IPS-NIHi11 (cell line): ENCODE data around the gene ST7.

Experiments used
- DNase-seq: peaks from one replicate; pipeline ENCODE4 v3.0.0; 2012; ENCODE audit warnings: mixed read lengths, low spot score

The ST7 gene

DNA sequence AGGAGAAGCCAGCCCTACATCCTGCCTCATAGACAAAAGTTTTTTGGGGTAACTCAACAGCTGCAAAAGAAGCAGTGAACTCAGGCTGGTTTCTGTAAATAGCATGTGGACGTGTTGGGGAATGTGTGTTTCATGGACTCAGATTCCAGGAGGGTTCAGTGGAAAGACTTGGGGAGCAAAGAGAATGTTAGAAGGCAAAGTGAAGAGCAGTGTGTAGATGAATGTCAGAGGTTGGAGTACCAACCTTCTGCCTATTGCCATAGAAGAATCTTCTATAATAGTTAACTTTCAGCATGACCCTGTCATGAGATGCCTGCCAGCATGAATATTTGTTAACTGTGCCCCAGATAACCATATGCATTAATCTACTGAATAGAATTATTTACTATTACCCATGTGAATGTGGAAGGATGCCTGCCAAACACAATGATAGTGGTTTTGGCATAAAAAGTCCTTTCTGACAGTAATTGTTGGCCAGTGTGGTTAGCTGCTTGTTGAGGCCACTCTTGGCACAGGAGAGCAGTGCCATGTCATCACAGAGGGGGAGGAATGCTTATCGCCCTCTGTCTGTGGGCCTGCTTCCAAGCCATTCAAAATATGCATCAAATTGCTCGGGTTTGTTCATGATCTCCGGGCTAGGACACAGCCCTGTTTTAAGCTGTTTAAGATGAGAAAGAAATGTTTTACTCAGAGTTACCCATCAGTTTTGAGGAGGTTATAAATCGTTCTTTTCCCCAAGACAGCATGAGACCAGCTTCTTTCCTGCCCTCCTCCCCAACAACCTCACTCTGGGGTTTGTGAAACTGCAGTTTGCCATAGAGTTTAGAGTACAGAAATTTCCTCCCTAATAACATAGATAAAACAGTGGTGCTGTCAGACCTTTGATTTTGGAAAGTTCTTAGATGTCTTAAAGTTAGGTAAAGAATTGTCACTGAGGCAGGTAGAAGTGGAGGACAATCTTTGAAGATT is 204.2 kb downstream of the ST7 start:
- peak; percentile 31 for DNase-seq

DNA sequence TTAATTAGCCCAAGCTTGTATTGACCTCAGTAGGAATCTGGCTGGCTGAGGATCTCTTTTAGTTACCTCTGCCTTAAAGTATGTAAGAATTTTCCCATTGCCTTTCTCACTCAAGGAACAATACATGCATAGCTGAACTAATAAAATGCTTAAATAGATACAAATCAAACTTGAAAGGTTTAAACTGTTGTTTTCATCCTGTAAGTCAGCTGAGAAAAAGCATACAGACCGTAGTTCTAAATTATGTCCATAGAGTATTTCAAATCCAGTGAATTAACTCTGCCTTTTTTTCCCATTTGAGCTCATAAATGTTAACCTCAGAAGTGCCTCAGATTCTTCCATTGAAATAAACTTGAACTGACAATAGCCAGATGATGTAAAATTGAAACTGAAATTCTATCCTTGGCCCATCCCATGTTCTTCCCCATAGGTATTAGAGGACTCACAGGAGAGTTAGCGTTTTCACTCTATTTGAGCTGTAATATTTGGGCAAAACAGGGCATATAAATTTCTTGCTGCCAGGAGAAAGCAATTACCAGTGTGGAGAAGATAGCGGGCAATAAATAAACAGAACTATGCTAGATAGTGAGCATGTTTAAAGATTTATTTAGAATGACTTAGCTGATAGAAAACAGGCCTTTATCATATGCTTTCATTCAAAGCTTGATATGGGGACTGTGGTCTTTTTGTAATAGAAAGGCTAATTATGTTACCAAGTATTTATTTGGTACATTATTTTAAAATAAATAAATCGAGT is 205.8 kb downstream of the ST7 start:
- no peak for DNase-seq

DNA sequence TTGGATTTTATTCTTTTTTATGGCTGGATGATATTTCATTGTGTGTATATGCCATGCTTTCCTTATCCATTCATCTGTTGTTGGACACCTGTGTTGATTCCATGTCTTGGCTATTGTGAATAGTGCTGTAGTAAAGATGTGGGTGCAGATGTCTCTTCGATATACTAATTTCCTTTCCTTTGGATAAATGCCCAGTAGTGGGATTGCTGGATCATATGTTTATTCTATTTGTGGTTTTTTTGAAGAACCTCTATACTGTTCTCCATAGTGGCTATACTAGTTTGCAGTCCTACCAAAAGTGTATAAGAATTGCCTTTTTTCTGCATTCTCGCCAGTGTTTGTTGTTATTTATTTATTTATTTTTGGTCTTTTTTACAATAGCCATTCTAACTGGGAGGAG is 209.8 kb downstream of the ST7 start:
- DNase-seq, result no peak

DNA sequence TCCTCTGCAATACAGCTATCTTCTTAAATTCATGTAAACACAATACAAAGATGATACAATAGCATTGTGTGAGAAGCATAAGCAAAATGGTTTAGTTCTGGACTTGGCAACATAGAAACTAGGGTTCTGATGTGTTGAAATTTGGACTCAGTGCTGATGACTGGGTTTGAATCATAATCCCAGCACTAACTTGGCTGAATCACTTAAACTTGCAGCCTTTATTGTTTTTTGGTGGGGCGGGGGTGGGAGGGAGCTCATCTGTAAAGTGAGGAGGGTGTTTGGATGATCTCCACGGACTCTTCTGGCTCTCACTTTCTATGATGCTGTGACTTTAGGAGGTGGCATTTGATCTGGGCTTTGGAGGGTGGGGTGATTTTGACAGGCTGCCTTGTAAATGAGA is 211.3 kb downstream of the ST7 start:
- DNase-seq, result no peak

DNA sequence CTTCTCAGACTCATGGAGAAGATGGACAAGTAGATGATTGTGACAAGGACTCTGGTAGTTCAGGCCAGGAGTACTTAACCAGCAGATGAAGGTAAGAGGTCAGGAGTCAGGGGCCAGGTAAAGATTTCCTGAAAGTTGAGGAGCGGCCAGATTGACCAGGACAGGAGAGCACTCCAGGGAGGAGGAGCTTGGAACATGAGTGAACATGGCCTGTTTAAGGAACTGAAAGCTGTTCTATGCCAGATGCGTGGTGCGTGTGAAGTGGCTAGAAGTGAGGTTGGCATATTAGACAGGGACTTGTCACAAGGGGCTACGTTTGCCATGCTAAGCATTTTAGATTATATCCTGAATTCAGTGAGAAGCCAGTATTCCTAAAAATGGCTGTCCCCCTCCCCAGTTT is 212.4 kb downstream of the ST7 start:
- no peak for DNase-seq

DNA sequence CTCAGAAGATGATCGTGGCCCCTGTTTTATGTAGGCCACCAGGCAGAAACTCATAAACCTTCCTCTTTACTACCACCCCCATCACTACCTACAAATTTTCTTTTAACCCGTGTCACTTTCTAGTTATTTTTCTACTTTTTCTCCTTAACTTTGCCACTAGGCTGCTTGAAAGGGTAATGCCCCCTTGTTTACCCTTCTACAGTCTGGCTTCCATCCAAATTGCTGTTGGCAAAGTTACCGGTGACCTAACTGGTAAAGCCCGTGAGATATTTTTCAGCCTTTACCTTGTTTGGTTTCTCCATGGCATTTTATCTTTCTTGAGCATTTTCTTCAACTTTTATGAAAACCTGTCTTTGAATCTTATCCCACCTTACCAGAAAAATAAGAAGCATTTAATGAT is 216.6 kb downstream of the ST7 start:
- no peak for DNase-seq

DNA sequence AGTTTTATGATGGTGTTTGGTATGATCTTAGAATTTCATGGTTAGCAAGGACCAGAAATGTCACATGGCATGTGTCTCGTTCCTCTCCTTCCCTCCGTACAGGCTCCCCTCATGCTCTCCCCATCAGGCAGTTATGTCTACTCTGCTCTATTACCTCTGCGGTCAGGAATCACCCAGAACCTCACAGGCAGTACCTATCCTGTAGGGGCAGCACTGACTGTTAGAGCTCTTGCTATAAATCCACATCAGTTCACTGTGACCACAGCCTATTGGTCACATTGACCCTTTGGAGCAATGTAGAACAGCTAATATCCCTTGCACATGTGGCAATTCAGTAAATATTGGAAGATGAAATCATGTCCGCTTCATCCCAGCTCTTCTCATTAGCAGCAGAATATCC is 217.8 kb downstream of the ST7 start:
- peak; percentile 27 for DNase-seq

DNA sequence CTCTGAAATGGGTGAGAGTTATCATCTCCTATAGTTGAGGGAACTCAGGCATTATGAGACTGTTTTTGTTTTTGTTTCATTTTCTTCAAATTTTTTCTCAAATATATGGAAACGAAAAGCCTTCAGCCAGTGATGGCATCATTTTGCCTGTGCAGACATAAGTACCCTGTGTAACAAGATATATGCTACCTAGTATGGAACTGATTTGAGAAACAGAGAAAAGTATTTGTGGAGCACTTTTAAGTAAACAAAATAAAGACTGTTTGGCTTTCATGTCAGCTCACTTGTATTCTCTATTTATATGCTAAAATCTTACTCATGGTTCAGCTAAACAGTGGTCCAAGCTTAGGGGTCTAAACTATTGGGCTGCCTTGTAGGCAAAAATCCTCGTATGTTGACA is 219.0 kb downstream of the ST7 start:
- DNase-seq, result no peak

DNA sequence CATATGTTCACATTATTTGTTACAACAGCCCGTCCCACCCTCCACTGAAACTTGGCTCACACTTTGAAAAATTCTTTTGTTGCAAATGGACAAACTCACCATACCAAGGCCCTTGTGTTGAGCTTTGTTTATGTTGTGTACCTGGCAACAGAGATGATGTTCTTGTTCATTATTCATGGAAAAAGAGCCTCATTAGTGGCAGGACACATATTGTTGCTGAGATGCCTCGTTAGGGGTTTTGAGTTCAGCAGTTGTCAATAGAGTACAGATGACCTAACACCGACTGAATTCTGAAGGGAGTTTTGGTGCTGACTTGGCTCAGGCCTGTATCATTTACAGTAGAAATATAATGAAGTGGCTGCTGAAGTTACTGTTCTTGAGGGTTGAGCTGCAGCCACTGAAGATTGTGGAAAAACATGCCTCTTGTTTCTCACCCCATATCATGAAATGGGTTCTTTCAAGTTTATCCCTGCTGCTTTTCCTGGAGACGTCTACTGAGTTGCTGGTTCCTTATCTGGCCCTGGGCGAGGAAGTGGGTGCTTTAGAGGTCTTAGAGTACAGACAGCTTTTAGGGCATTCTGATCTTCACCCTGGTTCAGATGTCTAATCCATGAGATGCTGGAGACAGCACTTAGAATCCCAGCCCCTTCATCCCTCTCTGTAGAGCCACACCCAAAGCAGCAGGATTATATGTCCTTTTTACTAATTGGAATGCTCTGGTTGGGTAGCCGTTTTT is 219.9 kb downstream of the ST7 start:
- no peak for DNase-seq

DNA sequence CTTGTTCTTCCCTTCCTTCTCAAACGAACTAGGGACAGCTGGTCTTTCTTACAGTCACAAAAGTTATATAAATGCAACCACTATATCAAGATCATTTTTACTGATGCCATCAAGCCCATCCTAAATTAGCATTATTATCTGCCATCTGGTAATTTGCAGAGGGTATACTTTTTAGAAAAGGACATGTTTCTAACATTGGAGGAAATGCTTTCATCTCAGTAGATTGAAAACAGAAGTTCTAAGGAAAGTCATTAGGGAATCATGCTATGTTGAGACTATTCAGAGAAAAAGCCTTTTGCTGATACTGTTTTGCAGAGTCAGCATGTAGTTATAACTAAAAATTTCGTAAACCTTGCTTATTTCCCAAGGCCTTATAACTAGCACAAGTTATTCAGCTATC is 222.9 kb downstream of the ST7 start:
- no peak for DNase-seq

DNA sequence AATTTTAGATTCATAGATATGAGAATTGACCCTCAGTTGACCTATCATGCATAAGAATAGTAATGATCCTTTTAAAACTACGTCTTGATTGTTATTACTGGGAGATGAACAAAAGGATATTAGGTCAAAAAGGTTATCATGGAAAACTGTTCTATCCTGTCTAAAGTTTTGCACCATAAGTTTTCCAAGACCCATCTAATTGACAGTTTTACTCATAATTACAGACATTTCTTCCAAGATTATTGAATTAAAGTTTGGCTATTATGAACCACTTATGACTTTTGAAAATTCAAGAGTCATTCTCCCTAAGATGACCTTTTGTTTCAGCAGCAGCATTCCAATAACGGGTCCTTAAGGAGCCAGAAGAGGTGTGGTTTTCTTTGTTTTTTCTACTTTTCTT is 225.3 kb downstream of the ST7 start:
- DNase-seq, result no peak

DNA sequence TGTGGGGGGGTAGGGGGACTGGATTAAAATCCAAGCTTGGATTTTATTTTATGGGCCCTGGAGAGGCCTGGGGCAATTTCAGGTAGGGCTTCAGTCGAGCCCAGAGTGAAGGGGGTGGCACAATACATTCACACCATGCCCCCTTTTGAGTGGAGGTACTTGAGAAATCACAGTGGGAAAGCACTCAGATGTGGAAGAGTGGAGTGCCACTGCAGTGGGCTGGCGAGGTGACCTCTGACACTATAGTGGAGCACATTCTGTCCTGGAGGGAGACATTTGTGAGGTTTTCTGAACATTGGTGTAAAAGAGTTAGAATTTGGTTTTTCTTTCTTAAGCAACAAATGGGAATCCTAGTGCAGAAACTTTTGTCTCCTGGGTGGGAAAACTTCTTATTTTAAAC is 226.4 kb downstream of the ST7 start:
- no peak for DNase-seq

DNA sequence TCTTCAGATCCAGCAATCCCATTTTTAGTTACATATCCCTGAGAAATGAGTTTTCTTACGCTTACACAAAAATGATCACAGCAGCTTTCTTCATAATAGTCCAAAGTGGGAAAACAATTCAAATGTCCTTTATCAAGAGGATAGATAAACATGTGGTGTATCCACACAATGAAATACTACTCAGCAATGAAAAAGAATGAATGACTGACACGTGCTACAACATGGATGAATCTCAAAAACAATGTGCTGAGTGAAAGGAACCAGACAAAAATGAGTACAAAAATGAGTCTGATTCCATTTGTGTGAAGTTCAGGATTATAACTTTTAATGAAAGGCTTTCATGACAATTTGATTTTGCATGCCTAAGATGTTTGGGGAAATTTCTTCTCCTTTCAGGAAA is 230.4 kb downstream of the ST7 start:
- DNase-seq, result no peak

DNA sequence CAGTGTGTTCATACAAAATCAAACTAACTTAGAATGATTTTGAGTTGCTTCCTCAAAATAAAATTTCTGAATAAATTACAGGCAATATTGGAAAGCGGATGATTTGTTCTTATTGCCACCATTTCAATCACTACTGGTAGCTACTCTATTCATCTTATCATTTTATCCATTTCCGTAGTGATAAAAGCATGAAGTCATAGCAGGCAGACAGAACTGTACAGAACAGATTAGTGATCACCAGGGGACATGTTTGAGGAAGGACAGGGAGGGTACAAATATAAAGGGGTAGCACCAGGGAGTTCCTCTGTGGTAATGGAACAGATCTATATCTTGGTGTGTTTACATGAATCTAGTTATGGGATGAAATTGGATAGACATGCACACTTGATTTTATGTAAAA is 231.1 kb downstream of the ST7 start:
- DNase-seq, result no peak

DNA sequence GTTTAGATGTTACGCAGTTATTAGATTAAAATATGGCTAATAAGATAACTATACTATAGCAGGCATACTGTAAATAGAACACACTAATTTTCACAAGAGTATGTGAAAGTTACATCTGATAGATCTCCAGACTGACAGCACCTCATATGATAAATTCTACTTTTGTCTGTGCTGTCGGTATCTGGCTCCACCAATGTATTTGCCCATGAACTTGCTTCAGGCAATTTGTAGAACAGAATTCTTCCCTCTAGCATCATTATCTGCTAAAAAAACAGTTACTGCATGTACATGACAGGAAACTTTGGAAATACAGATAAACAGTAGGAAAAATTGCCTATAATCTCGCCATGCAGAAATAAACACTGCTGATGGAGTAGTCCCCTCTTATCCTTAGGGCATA is 231.8 kb downstream of the ST7 start:
- no peak for DNase-seq

DNA sequence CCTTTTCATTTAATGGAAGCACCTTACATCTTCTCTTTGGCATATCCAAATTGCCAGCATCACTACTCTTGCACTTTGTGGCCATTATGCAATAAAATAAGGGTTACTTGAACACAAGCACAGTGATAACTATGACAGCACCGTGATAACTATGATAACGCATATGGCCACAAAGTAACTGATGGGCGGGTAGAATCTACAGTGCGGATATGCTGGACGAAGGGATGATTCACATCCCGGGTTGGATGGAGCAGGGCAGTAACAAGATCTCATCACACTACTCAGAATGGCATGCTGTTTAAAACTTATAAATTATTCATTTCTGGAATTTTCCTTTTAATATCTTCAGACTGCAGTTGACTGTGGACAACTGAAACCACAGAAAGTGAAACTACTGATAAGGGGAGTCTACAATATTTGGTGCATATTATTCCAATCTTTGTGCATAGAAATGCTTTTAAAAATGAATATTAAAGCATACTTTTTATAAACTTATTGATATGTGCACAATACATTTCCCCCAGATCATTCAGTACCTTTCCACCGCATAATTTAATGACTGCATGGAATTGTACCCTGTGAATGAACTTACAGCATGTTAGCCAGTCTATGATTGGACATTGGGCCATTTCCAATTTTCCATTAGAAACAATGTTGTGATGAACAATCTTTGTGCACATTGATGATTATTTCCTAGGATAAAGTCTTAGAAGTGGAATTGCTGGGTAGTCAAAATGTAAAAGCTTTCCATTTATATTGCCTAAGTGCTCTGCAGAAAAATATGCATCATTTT is 233.1 kb downstream of the ST7 start:
- no peak for DNase-seq

DNA sequence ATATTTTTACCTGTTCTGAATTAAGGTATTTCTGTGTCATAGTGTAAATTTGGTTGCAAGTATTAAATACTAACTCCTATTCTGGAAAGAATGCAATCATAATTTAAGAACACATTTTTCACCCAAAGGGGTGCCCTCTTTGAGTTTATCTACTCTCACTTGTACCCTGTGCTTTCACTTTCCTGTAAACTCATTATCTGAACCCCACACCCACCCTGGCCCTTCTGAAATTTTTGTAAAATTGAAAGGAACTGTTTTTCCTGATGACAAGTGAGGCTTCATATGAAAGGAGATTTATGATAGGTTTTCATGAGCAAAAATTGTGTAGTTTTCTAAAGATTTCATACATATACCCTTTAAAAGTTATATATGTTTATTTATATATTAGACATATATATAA is 235.1 kb downstream of the ST7 start:
- DNase-seq, result no peak

DNA sequence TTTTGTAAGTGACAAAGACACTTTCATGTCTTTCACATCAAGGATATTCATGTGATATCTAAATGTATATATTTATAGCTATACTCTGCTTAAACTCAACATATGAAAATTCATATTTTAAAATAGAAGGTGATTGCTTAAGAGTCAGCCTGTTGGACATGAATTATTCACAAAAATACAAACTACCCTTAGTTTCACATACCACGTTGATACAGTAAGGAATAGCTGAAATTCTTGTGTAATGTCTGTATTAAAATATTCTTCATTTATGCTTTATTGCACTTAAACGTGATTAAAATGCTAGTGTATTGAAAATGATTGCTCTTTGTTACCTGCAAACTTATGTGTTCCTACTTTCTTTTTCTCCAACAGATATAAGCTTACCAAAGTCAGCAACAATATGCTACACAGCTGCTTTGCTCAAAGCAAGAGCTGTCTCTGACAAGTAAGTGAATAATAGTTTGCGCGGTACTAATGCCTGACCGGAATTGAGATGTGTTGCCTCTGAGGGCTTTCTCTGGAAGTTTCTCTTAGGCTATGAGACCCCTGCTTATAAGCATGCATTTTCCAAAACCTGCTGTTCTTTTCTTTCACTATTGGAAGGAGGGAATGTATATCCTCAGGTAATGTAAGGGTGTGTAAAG is 235.8 kb downstream of the ST7 start:
- DNase-seq, result no peak

DNA sequence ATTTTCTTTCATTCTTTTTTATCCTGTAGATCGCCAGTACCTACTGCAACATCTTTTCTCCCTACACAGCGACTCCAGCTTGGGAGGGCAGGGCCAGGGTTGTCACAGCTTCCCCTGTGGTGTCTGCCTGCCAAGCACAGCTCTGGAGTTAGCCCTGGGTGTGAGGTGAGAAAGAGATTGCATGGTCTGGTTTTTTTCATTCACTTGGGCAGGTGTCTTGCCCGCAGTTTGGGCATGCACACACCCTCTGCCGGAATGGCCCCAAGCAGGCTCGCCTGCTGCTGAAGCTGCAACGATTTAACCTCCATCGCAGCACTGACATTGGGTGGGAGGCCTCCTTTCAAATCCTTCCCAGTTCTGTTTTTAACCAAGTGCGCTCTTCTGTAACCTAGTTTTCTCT is 236.8 kb downstream of the ST7 start:
- no peak for DNase-seq

DNA sequence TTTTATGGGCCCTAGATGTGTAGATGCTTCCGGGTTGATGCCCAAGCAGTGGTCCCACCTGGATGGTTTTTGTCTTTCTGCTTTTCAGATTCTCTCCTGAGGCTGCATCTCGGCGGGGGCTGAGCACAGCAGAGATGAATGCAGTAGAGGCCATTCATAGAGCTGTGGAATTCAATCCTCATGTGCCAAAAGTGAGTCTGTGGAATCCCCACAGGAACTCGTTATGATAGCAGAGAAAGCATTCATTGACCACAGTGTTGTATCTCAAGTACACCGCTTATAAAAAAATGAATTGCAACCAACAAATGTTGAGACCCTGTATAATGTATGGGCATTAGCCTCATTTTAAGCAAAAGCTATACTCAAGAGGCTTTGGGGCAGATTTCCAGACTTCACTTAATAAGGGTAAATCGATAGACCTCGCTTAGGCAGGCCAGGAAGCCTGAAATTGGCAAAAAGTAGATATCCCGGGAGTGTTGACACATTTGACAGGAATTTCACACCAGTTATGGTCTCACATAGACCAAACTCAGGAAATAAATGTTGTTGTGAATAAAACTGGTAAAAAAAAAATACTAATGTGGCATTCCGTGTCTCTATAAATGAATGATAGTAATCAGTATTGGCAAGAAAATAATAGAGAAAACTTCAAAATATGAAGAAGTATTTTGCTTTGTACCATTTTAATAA is 237.6 kb downstream of the ST7 start:
- DNase-seq, result no peak

DNA sequence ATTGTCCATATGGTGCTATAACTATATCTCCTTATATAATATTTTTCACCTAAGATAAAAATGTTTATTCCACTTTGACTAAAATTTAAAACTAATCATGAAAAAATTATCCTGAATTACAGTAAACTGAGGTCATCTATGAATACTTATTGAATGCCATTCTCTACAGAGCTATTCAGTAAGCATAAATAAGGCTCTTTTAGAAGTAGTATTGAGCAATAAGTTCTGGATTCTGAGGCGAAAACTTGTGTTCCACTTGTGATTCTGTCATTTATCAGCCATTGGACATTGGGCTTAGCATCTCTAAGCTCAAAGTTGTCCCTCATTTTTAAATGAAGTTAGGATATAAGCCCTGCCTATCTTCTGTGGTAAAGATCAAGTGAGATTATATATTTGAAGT is 238.8 kb downstream of the ST7 start:
- no peak for DNase-seq
